Activated T-helper 1 cell treated with anti-CD3 and anti-CD28 coated beads, Interleukin-12 subunit alpha, Interleukin-12 subunit beta, Interleukin-2, Interleukin-4 antibody, amounts not matched to agents 30 ng/mL and 10 ng/mL and 1 ng/mL, durations not matched to agents 14 hours and 24 hours and 36 hours (primary cell): ENCODE data around the gene SCRN3. TPM values are rescaled to one million over a fixed set of nuclear protein-coding genes. Genes with fewer than 3 reads are reported as not detected.
"Not testable (repeated sequence)": the region's sequence is repeated elsewhere in the genome, so short reads cannot be mapped to it uniquely, and the experiment has no call there.

Experiments used
- DNase-seq: peaks from one replicate; pipeline ENCODE4 v3.0.0; 2021; ENCODE audit warnings: low spot score
- H3K27ac Mint-ChIP-seq: one replicate; pipeline ENCODE4 v1.8.0; 2021; ENCODE audit warnings: mild to moderate bottlenecking, mixed read lengths
- H3K27me3 Mint-ChIP-seq: one replicate; pipeline ENCODE4 v1.8.0; 2022; ENCODE audit warnings: mild to moderate bottlenecking, moderate library complexity, mixed read lengths; ENCODE audit not compliant: insufficient read depth
- H3K36me3 Mint-ChIP-seq: one replicate; pipeline ENCODE4 v1.8.0; 2021; ENCODE audit warnings: low read depth, mixed read lengths
- H3K4me1 Mint-ChIP-seq: one replicate; pipeline ENCODE4 v1.8.0; 2021; ENCODE audit warnings: low read depth, mixed read lengths
- H3K4me3 Mint-ChIP-seq: one replicate; pipeline ENCODE4 v1.8.0; 2021; ENCODE audit warnings: mild to moderate bottlenecking, moderate library complexity, mixed read lengths
- H3K9me3 Mint-ChIP-seq: one replicate; pipeline ENCODE4 v1.8.0; 2021; ENCODE audit warnings: mixed read lengths
- intact Hi-C: fragments of 100-400 bp; cut with micrococcal nuclease; formaldehyde crosslinking; loops from one replicate; pipeline ENCODE4 v1.15.1; 2024
- total RNA-seq: library from RNA; stranded (reverse); gene quantifications from 2 replicates; pipeline ENCODE4 v1.2.3, GENCODE V29; 2022

SCRN3 gene
- 14.0 and 19.8 TPM in 2 replicates for total RNA-seq

DNA sequence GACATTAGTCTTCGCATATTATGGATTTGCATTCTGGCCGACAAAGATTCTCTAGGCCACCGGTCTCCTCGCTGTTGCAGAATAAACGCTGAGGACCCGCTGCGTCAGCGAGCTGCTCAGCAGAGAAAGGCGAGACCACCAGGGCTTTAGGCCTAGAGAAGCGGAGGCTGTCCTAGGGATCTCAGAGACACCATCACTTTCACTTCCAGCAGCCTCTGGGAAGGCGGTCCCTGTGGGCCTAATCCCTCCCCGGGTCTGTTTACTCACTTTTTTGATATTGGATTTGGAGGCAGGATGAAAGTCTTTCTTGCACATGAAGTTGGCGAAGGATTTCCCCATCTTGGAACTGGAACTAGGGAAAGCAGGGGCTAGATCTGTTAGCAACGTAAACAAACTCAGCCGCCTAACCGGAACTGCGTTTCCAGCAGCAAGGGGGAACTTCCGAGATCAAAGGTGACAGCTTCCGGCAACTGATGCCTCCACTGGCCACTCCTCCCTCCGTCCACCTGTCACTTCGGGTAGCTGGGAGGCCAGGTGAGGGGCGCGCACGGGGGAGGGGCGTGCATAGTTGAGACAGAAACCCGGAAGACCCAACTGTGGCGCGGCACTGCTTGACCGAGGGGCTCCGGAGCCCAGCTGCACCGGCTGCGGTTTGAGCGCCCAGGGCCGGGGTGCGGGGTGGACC is at the start of gene SCRN3:
SCRN3 (plus strand) TSS at position 447 of the 685 bp plus-strand sequence. CDS start 2,554 bp downstream, outside the sequence.
- DNase-seq: peak; percentile 74
- peak within 1 kb of the TSS; percentile 97 for H3K27ac Mint-ChIP-seq
- no peaks in the 10 kb centered on the region for H3K27me3 Mint-ChIP-seq
- H3K4me1 Mint-ChIP-seq: peaks cover 44% of the 10 kb centered on the region
- intact Hi-C loops: loop anchor here (1.0 to 10.0 kb wide), 8 partner anchors 92 to 1318 kb away; partner anchors contain the start of genes ATP5MC3, GPR155, MAP3K20 and OLA1
- peak within 1 kb of the TSS; percentile 95 for H3K4me3 Mint-ChIP-seq
- H3K9me3 Mint-ChIP-seq: no peaks in the 10 kb centered on the region
- peaks cover 21% of the 10 kb centered on the region for H3K36me3 Mint-ChIP-seq

DNA sequence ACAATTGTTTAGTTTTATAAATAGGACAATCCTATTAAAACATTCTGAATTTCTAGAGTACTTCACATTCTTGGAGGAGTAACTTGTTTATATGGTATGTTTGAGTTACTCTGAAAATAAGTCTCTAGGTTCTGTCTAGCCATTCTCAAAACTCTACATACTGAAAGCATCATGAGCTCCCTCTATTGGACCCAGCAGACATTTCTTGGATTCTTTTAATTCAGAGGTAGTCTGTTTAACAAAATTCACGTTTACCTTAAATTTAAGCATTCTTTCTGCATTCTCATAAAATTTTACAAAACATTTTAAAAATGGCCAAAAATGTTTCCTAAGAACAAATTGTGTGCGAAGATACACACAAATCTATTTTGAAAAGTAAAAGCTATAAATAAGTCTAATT is 45.5 kb upstream of the SCRN3 start:
- intact Hi-C loops: no loop called here

DNA sequence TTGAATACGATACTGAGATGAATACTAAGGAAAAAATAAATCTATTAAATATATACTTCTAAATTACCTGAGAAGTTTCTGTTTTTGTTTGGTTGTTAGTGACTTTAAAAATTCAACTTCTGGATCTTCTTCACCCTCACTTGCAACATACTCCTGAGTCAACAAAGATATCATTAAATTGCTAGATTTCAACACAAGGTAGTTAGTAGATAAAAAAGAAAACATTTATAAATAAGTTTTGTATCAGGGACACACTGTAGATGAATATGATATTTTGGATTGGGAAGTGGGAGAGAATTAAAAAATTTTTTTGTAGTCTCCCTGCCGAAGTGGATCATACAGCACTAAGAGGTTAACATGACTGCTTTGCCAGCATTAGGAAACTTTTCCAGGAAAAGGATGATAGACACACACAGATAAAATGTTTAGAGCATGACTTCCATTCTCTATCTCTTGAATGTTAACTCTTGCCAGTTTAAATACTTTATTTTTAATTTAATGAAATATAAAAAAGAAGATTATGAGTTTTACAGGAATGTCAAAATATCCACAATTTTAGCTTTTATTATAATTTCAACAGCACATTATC is 44.8 kb upstream of the SCRN3 start:
- no peaks in the 10 kb centered on the region for H3K4me1 Mint-ChIP-seq
- no peak for DNase-seq
- H3K4me3 Mint-ChIP-seq: no peak overlapping the region
- no peaks in the 10 kb centered on the region for H3K9me3 Mint-ChIP-seq
- intact Hi-C loops: no loop called here
- peaks cover 18% of the 10 kb centered on the region for H3K36me3 Mint-ChIP-seq
- no peak overlapping the region for H3K27ac Mint-ChIP-seq
- H3K27me3 Mint-ChIP-seq: peaks cover 3% of the 10 kb centered on the region

More for the DNA sequence above, 45.5 kb upstream of the SCRN3 start:
- H3K27me3 Mint-ChIP-seq: peaks cover 6% of the 10 kb centered on the region
- H3K4me3 Mint-ChIP-seq: no peak overlapping the region
- DNase-seq: no peak
- no peaks in the 10 kb centered on the region for H3K4me1 Mint-ChIP-seq
- no peak overlapping the region for H3K27ac Mint-ChIP-seq
- H3K9me3 Mint-ChIP-seq: no peaks in the 10 kb centered on the region
- H3K36me3 Mint-ChIP-seq: peaks cover 18% of the 10 kb centered on the region

- no peaks in the 10 kb centered on the region for H3K4me1 Mint-ChIP-seq
- no peak for DNase-seq
- no peaks in the 10 kb centered on the region for H3K9me3 Mint-ChIP-seq
- no peak overlapping the region for H3K4me3 Mint-ChIP-seq
- no peaks in the 10 kb centered on the region for H3K27me3 Mint-ChIP-seq
- H3K27ac Mint-ChIP-seq: no peak overlapping the region
- intact Hi-C loops: no loop called here
- peaks cover 13% of the 10 kb centered on the region for H3K36me3 Mint-ChIP-seq
Measured at GRCh38 chr2:174353004-174353403, 42.5 kb upstream of the SCRN3 start.

GRCh38 chr2:174356347-174356746 is 39.2 kb upstream of the SCRN3 start:
- Mint-ChIP-seq H3K36me3 (peaks cover 12% of the 10 kb centered on the region), H3K27me3 (no peaks in the 10 kb centered on the region), H3K9me3 (peaks cover 4% of the 10 kb centered on the region), H3K4me3 (no peak overlapping the region), H3K4me1 (no peaks in the 10 kb centered on the region), H3K27ac (no peak overlapping the region)
- DNase-seq: no peak
- intact Hi-C loops: no loop called here

DNA sequence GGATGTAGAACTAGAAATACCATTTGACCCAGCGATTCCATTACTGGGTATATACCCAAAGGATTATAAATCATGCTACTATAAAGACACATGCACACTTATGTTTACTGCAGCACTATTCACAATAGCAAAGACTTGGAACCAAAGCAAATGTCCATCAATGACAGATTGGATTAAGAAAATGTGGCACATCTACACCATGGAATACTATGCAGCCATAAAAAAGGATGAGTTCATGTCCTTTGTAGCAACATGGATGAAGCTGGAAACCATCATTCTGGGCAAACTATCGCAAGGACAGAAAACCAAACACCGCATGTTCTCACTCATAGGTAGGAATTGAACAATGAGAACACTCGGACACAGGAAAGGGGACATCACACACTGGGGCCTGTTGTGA is 35.9 kb upstream of the SCRN3 start:
- H3K4me3 Mint-ChIP-seq, H3K4me1 Mint-ChIP-seq, DNase-seq, intact Hi-C loops, H3K27ac Mint-ChIP-seq, H3K27me3 Mint-ChIP-seq: not testable (repeated sequence)
- peaks cover 18% of the 10 kb centered on the region for H3K9me3 Mint-ChIP-seq
- peaks cover 33% of the 10 kb centered on the region for H3K36me3 Mint-ChIP-seq

DNA sequence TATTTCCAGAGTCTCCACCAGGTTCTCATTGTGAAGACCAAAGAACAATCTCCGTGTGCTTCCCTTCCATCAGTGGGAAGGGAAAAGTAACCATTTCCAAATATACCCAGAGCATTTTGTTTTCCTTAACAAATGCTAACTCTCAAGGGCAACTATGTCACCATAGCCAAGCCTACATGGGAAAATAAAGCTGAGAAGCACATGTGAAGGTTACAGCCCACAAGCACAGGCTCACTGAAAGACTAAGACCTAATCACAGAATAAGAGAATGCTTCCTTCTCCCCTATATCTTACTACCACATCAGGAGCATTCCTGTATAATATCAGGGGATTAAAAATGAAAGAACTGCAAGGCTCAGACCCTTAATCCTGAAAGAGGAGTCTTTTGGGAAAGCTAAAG is 32.6 kb upstream of the SCRN3 start:
- H3K4me1 Mint-ChIP-seq: no peaks in the 10 kb centered on the region
- intact Hi-C loops: no loop called here
- peaks cover 31% of the 10 kb centered on the region for H3K9me3 Mint-ChIP-seq
- H3K27ac Mint-ChIP-seq: no peak overlapping the region
- no peak overlapping the region for H3K4me3 Mint-ChIP-seq
- no peaks in the 10 kb centered on the region for H3K27me3 Mint-ChIP-seq
- DNase-seq: no peak
- peaks cover 53% of the 10 kb centered on the region for H3K36me3 Mint-ChIP-seq

- Mint-ChIP-seq H3K9me3 (peaks cover 31% of the 10 kb centered on the region), H3K36me3 (peaks cover 54% of the 10 kb centered on the region)
- H3K4me1 Mint-ChIP-seq, DNase-seq, H3K27ac Mint-ChIP-seq, H3K27me3 Mint-ChIP-seq, H3K4me3 Mint-ChIP-seq, intact Hi-C loops: not testable (repeated sequence)
Measured at GRCh38 chr2:174363492-174364225, 31.9 kb upstream of the SCRN3 start.

GRCh38 chr2:174364628-174365027 is 30.9 kb upstream of the SCRN3 start:
- Mint-ChIP-seq H3K36me3 (peaks cover 55% of the 10 kb centered on the region), H3K4me1 (no peaks in the 10 kb centered on the region)

DNA sequence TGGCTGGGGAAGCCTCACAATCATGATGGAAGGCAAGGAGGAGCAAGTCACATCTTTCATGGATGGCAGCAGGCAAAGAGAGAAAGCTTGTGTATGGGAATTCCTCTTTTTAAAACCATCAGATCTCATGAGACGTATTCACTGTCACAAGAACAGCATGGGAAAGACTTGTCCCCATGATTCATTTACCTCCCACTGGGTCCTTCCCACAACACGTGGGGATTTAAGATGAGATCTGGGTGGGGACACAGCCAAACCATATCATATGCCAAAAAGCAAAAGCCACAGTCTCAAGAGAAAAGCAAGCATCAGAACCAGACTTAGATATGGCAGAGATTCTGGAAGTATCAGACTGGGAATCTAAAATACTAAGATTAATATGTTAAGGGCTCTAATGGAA is 30.0 kb upstream of the SCRN3 start:
- Mint-ChIP-seq H3K27me3 (no peaks in the 10 kb centered on the region), H3K27ac (no peak overlapping the region)

More at GRCh38 chr2:174364628-174365027, 30.9 kb upstream of the SCRN3 start:
- Mint-ChIP-seq H3K9me3 (peaks cover 29% of the 10 kb centered on the region), H3K27ac (no peak overlapping the region), H3K4me3 (no peak overlapping the region), H3K27me3 (no peaks in the 10 kb centered on the region)
- intact Hi-C loops: no loop called here
- no peak for DNase-seq

GRCh38 chr2:174368691-174369090 is 26.8 kb upstream of the SCRN3 start:
- Mint-ChIP-seq H3K4me1 (no peaks in the 10 kb centered on the region), H3K36me3 (peaks cover 42% of the 10 kb centered on the region), H3K4me3 (no peak overlapping the region), H3K9me3 (peaks cover 19% of the 10 kb centered on the region), H3K27me3 (no peaks in the 10 kb centered on the region), H3K27ac (no peak overlapping the region)
- intact Hi-C loops: no loop called here
- no peak for DNase-seq

More for the DNA sequence above, 30.0 kb upstream of the SCRN3 start:
- H3K9me3 Mint-ChIP-seq: peaks cover 27% of the 10 kb centered on the region
- intact Hi-C loops: no loop called here
- H3K4me1 Mint-ChIP-seq: no peaks in the 10 kb centered on the region
- no peak overlapping the region for H3K4me3 Mint-ChIP-seq
- peaks cover 55% of the 10 kb centered on the region for H3K36me3 Mint-ChIP-seq
- DNase-seq: no peak

DNA sequence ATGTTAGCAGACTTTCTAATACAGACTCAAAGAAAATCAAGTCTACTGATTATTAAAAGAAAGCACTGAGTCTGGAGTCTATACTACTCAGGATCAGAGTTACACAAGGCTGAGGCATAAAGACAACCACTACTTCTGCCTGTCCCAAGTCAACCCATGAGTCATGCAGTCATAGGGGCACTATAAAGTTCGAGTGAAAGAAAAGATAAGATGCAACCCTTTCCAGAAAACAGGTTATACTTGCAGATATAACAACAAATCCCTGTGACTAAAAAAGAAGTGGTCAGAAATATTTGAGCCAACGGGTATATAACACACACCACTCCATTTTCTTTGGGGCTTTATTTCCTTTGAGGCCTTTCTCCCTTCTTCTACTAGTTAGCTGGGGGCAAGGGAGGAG is 18.6 kb upstream of the SCRN3 start:
- intact Hi-C loops: no loop called here
- Mint-ChIP-seq H3K27ac (no peak overlapping the region), H3K9me3 (no peaks in the 10 kb centered on the region), H3K27me3 (no peaks in the 10 kb centered on the region), H3K4me3 (no peak overlapping the region), H3K36me3 (peaks cover 32% of the 10 kb centered on the region), H3K4me1 (no peaks in the 10 kb centered on the region)
- no peak for DNase-seq

GRCh38 chr2:174383796-174384195 is 11.7 kb upstream of the SCRN3 start:
- no peak overlapping the region for H3K4me3 Mint-ChIP-seq
- H3K36me3 Mint-ChIP-seq: peaks cover 29% of the 10 kb centered on the region
- no peak overlapping the region for H3K27ac Mint-ChIP-seq

More at GRCh38 chr2:174383796-174384195, 11.7 kb upstream of the SCRN3 start:
- Mint-ChIP-seq H3K9me3 (no peaks in the 10 kb centered on the region), H3K4me1 (peaks cover 19% of the 10 kb centered on the region), H3K27me3 (no peaks in the 10 kb centered on the region)
- no peak for DNase-seq
- intact Hi-C loops: no loop called here
